ENCODE data around the gene KCNIP4. TPM values are rescaled to one million over a fixed set of nuclear protein-coding genes. Genes with fewer than 3 reads are reported as not detected.
"Not testable (repeated sequence)": the region's sequence is repeated elsewhere in the genome, so short reads cannot be mapped to it uniquely, and the experiment has no call there.

Gene KCNIP4
- total and polyA plus RNA-seq, 2 donors (not counting 3 experiments of a cell fraction or from before 2014, with no cell fraction given) = not detected

DNA sequence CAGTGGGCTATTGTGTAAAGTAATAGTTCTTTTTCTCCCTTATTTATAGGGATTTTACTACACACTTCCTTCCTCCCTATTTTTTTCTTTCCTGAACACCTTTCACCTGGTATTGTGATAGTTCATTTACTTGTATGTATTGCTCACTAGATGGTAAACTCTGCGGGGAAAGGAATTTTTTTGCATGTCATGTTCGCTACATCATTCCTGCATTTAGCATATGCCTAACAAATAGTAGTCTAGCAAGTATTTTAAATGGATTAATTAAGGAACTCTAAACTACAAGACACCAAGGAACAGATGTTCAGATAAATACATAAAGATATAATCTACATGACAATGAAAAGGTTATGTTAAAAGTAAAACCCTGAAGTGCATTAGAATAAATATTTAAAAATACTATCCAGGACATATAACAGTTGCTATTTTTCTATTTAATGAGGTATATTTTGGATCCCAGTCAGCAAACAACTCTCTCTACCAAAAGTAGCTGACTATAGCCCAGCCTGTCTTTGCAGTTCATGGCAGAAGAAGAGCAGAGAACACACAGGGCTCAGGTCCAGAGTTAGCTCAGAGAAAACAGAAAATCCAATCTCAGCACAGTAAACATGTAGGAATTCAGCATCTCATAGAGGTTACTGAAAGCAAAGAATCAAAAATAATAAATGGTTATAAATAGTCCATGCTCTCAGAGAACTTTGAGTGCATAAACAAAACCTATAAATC is 1160.5 kb downstream of the KCNIP4 start:
- ChIA-PET POLR2A (interaction anchor here (1.1 kb wide), 1 partner anchor 12 kb away, joined by 3 read pairs; no protein-coding TSS in a partner anchor), CTCF (interaction anchor here (0.6 to 2.0 kb wide), 3 partner anchors 12 to 17 kb away, joined by 3 to 10 read pairs (median 3); no protein-coding TSS in a partner anchor)
- no TSS peak for BruUV-seq (replicated peaks)
- no peak overlapping the region for H3K27ac ChIP-seq (ENCODE audit: insufficient read depth, low read depth, low read length)
- no peaks in the 10 kb centered on the region for H3K9me1 ChIP-seq (replicated peaks; ENCODE audit: control insufficient read depth, extremely low read depth, insufficient read depth, low read length)
- H3K9ac ChIP-seq (replicated peaks; ENCODE audit: extremely low read depth, insufficient read depth, low read length) = no peak overlapping the region
- dilution Hi-C loops (cut with MboI; ENCODE audit: extremely low pct_ligation_motif_present, low sequenced_read_pairs) = no loop called here
- H3K79me2 ChIP-seq (ENCODE audit: control insufficient read depth, insufficient read depth, low read length) = no peaks in the 10 kb centered on the region
- H2AFZ ChIP-seq (ENCODE audit: low read depth, low read length) = no peak overlapping the region
- no peaks in the 10 kb centered on the region for H3K9me3 ChIP-seq (replicated peaks; ENCODE audit: control insufficient read depth, insufficient read depth, low read length)
- intact Hi-C loops (cut with micrococcal nuclease) = no loop called here
- H3K36me3 ChIP-seq (ENCODE audit: control insufficient read depth in 2 of 2, extremely low read depth in 1 of 2, insufficient read depth in 2 of 2, low read length in 2 of 2) = no peaks in the 10 kb centered on the region
- no peaks in the 10 kb centered on the region for H3K27me3 ChIP-seq (ENCODE audit: control insufficient read depth in 2 of 2, insufficient read depth in 2 of 2, low read length in 2 of 2)
- no peaks in the 10 kb centered on the region for H3K4me1 ChIP-seq (ENCODE audit: control insufficient read depth, extremely low read depth, insufficient read depth, low read length)
- TF ChIP-seq JUN (IDR thresholded peaks at IDR 0.05; ENCODE audit: borderline replicate concordance, insufficient read depth, insufficient read length, low read depth) = no peak
- TF ChIP-seq, protein P1, sequence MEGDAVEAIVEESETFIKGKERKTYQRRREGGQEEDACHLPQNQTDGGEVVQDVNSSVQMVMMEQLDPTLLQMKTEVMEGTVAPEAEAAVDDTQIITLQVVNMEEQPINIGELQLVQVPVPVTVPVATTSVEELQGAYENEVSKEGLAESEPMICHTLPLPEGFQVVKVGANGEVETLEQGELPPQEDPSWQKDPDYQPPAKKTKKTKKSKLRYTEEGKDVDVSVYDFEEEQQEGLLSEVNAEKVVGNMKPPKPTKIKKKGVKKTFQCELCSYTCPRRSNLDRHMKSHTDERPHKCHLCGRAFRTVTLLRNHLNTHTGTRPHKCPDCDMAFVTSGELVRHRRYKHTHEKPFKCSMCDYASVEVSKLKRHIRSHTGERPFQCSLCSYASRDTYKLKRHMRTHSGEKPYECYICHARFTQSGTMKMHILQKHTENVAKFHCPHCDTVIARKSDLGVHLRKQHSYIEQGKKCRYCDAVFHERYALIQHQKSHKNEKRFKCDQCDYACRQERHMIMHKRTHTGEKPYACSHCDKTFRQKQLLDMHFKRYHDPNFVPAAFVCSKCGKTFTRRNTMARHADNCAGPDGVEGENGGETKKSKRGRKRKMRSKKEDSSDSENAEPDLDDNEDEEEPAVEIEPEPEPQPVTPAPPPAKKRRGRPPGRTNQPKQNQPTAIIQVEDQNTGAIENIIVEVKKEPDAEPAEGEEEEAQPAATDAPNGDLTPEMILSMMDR (IDR thresholded peaks at IDR 0.05; ENCODE audit: extremely low read depth in 1 of 2, insufficient read depth in 1 of 2, low read depth in 1 of 2, low read length in 2 of 2) = no peak
- TF ChIP-seq, protein P2, sequence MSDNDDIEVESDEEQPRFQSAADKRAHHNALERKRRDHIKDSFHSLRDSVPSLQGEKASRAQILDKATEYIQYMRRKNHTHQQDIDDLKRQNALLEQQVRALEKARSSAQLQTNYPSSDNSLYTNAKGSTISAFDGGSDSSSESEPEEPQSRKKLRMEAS (IDR thresholded peaks at IDR 0.05; ENCODE audit: insufficient read depth, insufficient read length) = no peak
- TF ChIP-seq EZH2 (IDR thresholded peaks at IDR 0.05; ENCODE audit: borderline replicate concordance, low read depth, low read length, severe bottlenecking) = no peak
- no peak for TF ChIP-seq MYC (IDR thresholded peaks at IDR 0.05; ENCODE audit: low read depth, low read length)
- no peak for TF ChIP-seq POLR2AphosphoS5 (IDR thresholded peaks at IDR 0.05; ENCODE audit: insufficient read depth, low read depth, low read length)
- no peak for TF ChIP-seq FOS (IDR thresholded peaks at IDR 0.05; ENCODE audit: borderline replicate concordance, insufficient read depth, low read length)
- TF ChIP-seq GATA2 (IDR thresholded peaks at IDR 0.05; ENCODE audit: insufficient read depth, insufficient read length, low read depth, low read length) = no peak
- TF ChIP-seq POLR2A (IDR thresholded peaks at IDR 0.05; ENCODE audit: low read depth, low read length) = no peak
- no peak for FAIRE-seq
- no peak overlapping the region for H3K4me3 ChIP-seq (replicated peaks in 1 of 3; ENCODE audit: insufficient read depth in 1 of 3, low read depth in 1 of 3, low read length in 3 of 3)
- H3K4me2 ChIP-seq (ENCODE audit: insufficient read depth, low read length) = no peak overlapping the region
- no peaks in the 10 kb centered on the region for H4K20me1 ChIP-seq (replicated peaks; ENCODE audit: control insufficient read depth, extremely low read depth, insufficient read depth, low read length)
- no peak for DNase-seq (ENCODE audit: low read depth, low spot score)

DNA sequence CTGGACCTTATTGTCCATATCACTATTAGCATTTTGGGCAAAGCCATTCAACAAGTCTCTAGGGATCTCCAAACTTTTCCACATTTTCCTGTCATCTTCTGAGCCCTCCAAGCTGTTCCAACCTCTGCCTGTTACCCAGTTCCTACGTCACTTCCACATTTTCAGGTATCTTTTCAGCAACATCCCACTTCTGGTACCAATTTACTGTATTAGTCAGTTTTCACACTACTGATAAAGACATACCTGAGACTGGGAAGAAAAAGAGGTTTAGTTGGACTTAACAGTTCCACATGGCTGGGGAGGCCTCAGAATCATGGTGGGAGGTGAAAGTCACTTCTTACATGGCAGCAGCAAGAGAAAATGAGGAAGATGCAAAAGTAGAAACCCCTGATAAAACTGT is 1165.4 kb downstream of the KCNIP4 start:
- BruUV-seq (replicated peaks); FAIRE-seq; POLR2A ChIA-PET; DNase-seq (ENCODE audit: low read depth, low spot score); H3K27me3 ChIP-seq (ENCODE audit: control insufficient read depth in 2 of 2, insufficient read depth in 2 of 2, low read length in 2 of 2); H3K27ac ChIP-seq (ENCODE audit: insufficient read depth, low read depth, low read length); intact Hi-C loops (cut with micrococcal nuclease); H4K20me1 ChIP-seq (replicated peaks; ENCODE audit: control insufficient read depth, extremely low read depth, insufficient read depth, low read length); H3K79me2 ChIP-seq (ENCODE audit: control insufficient read depth, insufficient read depth, low read length); H3K36me3 ChIP-seq (ENCODE audit: control insufficient read depth in 2 of 2, extremely low read depth in 1 of 2, insufficient read depth in 2 of 2, low read length in 2 of 2); H3K4me3 ChIP-seq (replicated peaks in 1 of 3; ENCODE audit: insufficient read depth in 1 of 3, low read depth in 1 of 3, low read length in 3 of 3); H3K9ac ChIP-seq (replicated peaks; ENCODE audit: extremely low read depth, insufficient read depth, low read length); H3K9me1 ChIP-seq (replicated peaks; ENCODE audit: control insufficient read depth, extremely low read depth, insufficient read depth, low read length); dilution Hi-C loops (cut with MboI; ENCODE audit: extremely low pct_ligation_motif_present, low sequenced_read_pairs); H3K9me3 ChIP-seq (replicated peaks; ENCODE audit: control insufficient read depth, insufficient read depth, low read length); H2AFZ ChIP-seq (ENCODE audit: low read depth, low read length); H3K4me2 ChIP-seq (ENCODE audit: insufficient read depth, low read length); CTCF ChIA-PET: not testable (repeated sequence)
- H3K4me1 ChIP-seq (ENCODE audit: control insufficient read depth, extremely low read depth, insufficient read depth, low read length) = peaks cover 13% of the 10 kb centered on the region

Data from endothelial cell of umbilical vein (primary cell).